Endothelial cell of umbilical vein (primary cell): Measurements from ENCODE around the gene FOXP1.

Source experiments
- CTCF ChIP-seq, 2 donors: IDR thresholded peaks; 1 replicate in 1 of 2; 2 replicates in 1 of 2; pipeline ENCODE4 v1.5.1; 2011; ENCODE audit warnings: low read length in 2 of 2, mild to moderate bottlenecking in 2 of 2, moderate library complexity in 2 of 2, control low read depth in 1 of 2, inconsistent platforms in 1 of 2, low read depth in 1 of 2; ENCODE audit not compliant: insufficient read depth in 1 of 2; ENCODE audit errors: extremely low read depth in 1 of 2
- EZH2 ChIP-seq: IDR thresholded peaks from 2 replicates; pipeline ENCODE4 v1.6.1; 2012; ENCODE audit warnings: borderline replicate concordance, low read depth, mild to moderate bottlenecking, moderate library complexity, low read length, inconsistent platforms; ENCODE audit not compliant: severe bottlenecking
- GATA2 ChIP-seq: IDR thresholded peaks from 2 replicates; pipeline ENCODE4 v1.7.0; 2011; ENCODE audit warnings: low read depth, mild to moderate bottlenecking, moderate library complexity, mixed read lengths, low read length; ENCODE audit not compliant: insufficient read length, insufficient read depth
- JUN ChIP-seq: IDR thresholded peaks from 2 replicates; pipeline ENCODE4 v1.6.1; 2011; ENCODE audit warnings: borderline replicate concordance, low read depth; ENCODE audit not compliant: insufficient read length, insufficient read depth
- MAX ChIP-seq: IDR thresholded peaks from 2 replicates; pipeline ENCODE4 v1.6.1; 2011; ENCODE audit not compliant: insufficient read depth, insufficient read length
- MYC ChIP-seq: IDR thresholded peaks from one replicate; pipeline ENCODE4 v1.6.1; 2011; ENCODE audit warnings: mild to moderate bottlenecking, low read depth, low read length
- POLR2A ChIP-seq: IDR thresholded peaks from 2 replicates; pipeline ENCODE4 v1.6.1; 2012; ENCODE audit warnings: low read depth, mild to moderate bottlenecking, control low read depth, low read length
- POLR2AphosphoS5 ChIP-seq: IDR thresholded peaks from 2 replicates; pipeline ENCODE4 v1.6.1; 2012; ENCODE audit warnings: low read depth, mild to moderate bottlenecking, control low read depth, low read length, moderate library complexity; ENCODE audit not compliant: insufficient read depth

GRCh38 chr3:71160785-71161546 lies 422.6 kb downstream of the FOXP1 start:
- TF ChIP-seq CTCF (IDR thresholded peaks at IDR 0.05; ENCODE audit: extremely low read depth in 1 of 2, insufficient read depth in 1 of 2, low read depth in 1 of 2, low read length in 2 of 2): no peak
- TF ChIP-seq POLR2A: no peak
- TF ChIP-seq POLR2AphosphoS5: no peak
- TF ChIP-seq EZH2: no peak
- TF ChIP-seq MYC: no peak
- TF ChIP-seq MAX: no peak
- TF ChIP-seq GATA2: no peak
- TF ChIP-seq JUN: no peak
